Fibroblast of villous mesenchyme (primary cell): Measurements from ENCODE around the gene NRG3. TPM values are rescaled to one million over a fixed set of nuclear protein-coding genes. Genes with fewer than 3 reads are reported as not detected.

Source experiments
- DNase-seq: peaks from one replicate; pipeline ENCODE4 v3.0.0-alpha.2; 2010; ENCODE audit warnings: low read depth
- H3K4me3 ChIP-seq: 2 replicates; pipeline ENCODE4 v1.5.1; 2011; ENCODE audit warnings: low read depth, mild to moderate bottlenecking, low read length
- CTCF ChIP-seq: IDR thresholded peaks from 2 replicates; pipeline ENCODE4 v1.5.1; 2012; ENCODE audit warnings: low read depth, mild to moderate bottlenecking, low read length; ENCODE audit not compliant: insufficient read depth
- total RNA-seq: library from RNA; depleted of rRNA; stranded (reverse); fragments of >200 nt; gene quantifications from 2 replicates; pipeline ENCODE4 v1.2.3, GENCODE V29; 2012

Gene NRG3
- total RNA-seq, 1 donor = not detected

GRCh38 chr10:82535457-82535856 lies 660.5 kb downstream of the NRG3 start:
- no peak for TF ChIP-seq CTCF
- no peak for DNase-seq
- no peak overlapping the region for H3K4me3 ChIP-seq

GRCh38 chr10:82536668-82537067 lies 661.7 kb downstream of the NRG3 start:
- TF ChIP-seq CTCF = no peak
- no peak for DNase-seq
- H3K4me3 ChIP-seq = no peak overlapping the region

GRCh38 chr10:82538272-82538671 lies 663.3 kb downstream of the NRG3 start:
- no peak for DNase-seq
- no peak overlapping the region for H3K4me3 ChIP-seq
- no peak for TF ChIP-seq CTCF

GRCh38 chr10:82543631-82544030 lies 668.6 kb downstream of the NRG3 start:
- DNase-seq = no peak
- H3K4me3 ChIP-seq = no peak overlapping the region
- no peak for TF ChIP-seq CTCF

GRCh38 chr10:82544377-82544776 lies 669.4 kb downstream of the NRG3 start:
- no peak for TF ChIP-seq CTCF
- DNase-seq = no peak
- no peak overlapping the region for H3K4me3 ChIP-seq

- TF ChIP-seq CTCF = no peak
These were observed 676.5 kb downstream of the NRG3 start for GRCh38 chr10:82551506-82551905.

GRCh38 chr10:82552267-82552666 lies 677.3 kb downstream of the NRG3 start:
- TF ChIP-seq CTCF = no peak
- DNase-seq = no peak
- no peak overlapping the region for H3K4me3 ChIP-seq

More at GRCh38 chr10:82551506-82551905, 676.5 kb downstream of the NRG3 start:
- H3K4me3 ChIP-seq = no peak overlapping the region
- DNase-seq = no peak
